SK-N-DZ (cell line): ENCODE data around the gene GUK1.

Experiments used
- DNase-seq: peaks from one replicate; pipeline ENCODE4 v3.0.0-alpha.2; 2015; ENCODE audit warnings: low spot score

Gene GUK1

DNA sequence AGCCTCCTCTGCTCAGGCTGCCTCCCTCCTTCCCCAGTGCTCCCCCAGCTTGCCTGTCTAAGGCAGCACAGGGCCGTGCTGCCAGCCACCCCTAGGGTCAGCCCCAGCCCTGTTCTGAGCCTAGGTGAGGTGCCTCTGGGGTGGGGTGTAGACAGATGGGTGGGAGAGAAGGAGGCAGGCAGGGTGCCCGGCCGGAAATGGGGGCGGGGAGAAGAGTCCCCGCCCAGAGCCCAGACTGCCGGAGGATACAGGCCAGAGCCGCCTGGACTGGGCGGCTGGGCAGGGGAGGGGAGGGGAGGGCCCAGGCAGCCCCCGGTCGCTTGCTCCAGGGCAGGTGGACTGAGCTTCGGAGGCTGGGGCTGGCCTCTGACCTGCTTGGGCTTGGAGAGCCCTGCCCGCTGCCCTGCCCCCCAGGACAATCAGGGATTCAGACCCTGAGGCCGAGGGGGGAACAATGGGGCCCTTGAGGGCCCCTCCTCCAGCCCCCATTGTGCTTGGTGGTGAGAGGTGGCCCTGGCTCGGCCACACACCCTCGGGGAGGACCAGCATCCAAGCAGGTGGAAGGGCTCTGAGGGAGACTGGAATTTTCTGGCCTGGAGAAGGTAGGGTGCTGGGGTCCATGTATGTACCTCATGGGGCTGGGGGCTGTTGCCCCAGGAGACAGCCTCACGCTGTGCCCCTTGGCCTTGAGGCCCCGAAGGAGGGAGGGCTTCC, 9.5 kb downstream of the GUK1 start, which contains the start of gene GJC2:
TSS of gene GJC2 (plus strand) at position 525 of the 714 bp plus-strand sequence. CDS start 7,829 bp downstream, outside the sequence.
- DNase-seq, result peak; percentile 29

DNA sequence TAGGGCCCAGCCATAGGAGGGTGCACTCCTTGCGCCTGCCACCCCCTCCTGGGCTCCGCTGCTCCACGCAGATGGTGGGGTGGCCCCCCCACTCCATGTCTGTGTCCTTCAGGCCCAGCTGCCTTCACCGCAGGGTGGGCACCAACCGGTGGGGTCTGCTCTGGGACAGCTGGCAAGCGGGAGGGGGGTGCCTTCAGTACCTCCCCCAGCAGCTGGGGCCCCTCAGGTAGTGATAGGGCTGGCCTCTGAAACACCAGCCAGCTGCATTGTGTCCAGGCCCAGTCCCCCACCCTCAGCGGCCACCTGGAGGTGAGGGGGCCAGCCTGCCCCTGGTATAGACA, 10.0 kb downstream of the GUK1 start:
- DNase-seq, result no peak

DNA sequence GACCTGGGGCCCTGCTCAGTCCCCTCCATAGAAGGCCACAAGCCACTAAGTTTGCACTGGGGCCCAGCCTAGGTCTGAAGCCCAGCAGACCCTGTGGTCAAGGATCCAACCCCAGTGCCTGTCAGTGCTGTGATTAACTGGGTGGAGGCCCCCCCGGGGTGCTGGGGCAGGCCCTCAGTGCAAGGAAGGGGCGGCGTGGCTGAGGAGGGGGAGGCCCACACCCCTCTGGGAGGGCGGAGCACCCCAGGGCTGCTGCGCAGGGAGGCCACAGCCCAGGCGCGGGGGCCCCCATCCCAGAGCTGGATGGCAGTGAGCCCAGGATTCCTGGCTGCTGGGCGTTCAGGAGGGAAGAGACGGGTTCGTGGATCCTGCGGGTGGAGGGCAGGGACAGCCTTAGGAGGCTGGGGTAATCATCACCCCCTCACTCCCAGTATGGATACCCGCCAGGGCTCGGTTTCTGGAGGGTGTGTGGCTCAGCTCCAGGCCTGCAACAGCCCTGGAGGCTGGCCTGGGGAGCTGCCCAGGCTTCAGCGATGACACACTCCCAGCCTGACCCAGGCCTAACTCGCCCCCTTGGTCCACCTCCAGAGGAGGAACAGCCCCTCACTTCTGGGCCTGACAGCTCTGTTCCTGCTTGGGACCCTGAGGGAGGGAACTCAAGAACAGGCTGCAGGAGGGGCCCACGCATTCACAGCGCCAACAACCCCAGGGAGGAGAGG, 10.5 kb downstream of the GUK1 start:
- DNase-seq, result no peak

DNA sequence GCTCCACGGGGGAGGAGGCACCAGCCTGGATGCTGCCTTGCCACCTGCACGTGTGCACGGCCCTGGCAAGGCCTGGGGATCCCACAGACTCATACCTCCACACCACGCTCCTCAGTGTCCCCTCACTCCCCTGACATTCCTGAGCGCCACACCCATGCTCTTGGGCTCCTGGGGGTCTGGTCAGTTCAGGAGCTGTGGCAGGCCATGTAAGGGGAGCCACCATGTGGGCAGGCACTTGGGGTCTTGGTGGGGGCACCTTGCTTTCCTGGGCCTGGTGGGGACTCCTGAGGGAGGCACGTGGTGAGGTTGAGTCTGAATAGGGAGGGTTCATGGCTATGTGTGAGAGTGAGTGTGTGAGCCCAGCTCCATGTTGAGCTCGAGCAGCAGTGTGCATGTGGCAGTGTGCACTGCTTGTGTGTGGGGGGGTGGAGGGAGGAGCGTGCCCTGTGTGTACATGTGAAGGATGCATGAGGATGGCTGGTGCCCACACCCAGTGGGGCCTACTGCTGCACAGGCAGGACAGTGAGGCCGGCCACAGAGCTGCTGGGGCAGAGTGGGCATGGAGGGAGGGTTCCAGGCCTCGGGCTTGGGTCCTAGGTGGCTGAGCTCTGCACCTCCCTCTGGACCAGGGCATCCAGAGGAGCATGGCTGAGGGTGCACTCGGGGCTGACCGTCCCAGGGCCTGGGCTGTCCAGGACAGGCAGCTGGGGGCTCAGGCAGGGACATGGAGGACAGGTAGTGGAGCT, 11.3 kb downstream of the GUK1 start:
- DNase-seq, result no peak

DNA sequence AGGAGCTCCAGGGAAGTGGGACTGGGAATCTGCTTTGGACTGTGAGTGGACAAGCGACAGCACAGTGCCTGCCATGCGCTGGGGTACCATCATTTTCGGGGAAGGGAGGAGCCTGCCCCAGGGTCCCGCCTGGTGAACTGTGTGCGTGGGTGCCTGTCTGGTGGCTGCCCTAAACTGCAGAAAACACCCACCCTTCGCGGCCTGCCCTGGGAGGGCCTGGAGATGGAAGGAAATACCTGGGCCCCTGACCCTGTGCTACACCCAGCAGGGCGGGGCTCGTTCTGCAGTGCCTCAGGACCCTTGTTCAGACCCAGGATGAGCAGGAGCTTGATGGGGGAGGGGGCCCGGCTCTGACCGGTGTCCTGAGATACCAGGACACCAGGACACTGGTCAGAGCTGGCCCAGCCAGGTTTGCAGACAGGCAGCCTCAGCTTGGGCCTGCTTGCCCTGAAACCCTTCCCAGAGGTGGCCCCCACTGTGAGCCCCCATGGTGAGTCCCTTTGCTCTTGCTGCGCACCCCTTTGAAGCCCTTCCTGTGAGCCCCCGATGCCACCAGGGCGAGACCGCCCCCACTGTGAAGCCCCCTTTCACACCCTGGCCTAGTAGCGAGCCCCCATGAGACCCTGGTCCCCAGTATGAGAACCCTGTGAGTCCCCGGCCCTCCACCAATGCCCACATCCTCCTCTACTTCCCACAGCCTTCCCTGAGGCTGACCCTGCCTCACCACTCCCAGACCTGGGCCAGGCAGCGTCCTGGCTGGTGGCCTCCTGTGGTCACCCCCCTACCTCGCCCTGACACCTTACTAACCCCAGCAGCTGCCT, 12.2 kb downstream of the GUK1 start:
- no peak for DNase-seq

DNA sequence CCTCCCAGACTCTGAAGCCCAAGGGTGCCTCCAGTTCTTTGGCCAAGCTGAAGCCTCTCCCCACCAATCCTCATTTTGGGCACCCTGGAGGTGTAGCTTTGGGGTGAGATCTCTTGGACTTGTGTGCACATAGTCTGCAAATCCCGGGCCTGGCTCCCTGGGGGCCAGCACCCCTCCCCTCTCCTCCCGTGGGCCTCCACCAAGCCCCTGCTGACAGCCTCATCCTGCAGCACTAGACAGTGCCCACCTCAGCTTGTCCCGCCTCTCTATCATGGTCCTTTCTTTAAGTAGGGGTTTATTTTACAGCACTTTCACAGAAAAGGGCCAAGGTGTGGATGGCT, 12.8 kb downstream of the GUK1 start:
- no peak for DNase-seq

DNA sequence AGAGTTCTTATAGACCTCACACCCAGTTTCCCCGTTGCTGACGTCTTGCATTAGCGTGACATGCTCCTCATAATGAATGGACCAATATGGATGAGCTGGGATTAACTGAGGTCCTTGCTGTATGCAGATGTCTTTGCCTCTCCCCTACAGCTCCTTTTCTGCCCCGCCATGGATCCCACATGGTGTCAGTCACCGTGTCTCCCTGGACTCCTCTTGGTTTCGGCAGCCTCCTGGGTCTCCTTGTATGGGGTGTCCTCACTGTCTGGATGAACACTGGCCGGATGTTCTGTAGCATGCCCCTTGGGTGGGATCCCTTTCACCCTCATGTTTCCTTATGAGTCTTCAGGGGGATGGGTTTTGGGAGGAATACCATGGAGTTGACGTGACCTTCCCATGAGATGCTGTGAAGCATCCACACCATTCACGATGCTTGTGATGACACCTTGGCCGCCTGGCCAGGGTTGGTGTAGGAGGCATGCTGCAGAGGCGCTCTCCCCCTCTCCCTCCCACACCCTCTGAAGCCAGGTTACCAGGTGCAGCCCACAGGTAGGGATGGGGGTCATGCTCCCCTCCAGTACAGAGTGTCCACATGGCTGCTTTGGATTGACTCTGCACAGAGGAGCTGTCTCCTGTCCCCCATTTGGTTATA, 14.1 kb downstream of the GUK1 start:
- DNase-seq, result no peak

DNA sequence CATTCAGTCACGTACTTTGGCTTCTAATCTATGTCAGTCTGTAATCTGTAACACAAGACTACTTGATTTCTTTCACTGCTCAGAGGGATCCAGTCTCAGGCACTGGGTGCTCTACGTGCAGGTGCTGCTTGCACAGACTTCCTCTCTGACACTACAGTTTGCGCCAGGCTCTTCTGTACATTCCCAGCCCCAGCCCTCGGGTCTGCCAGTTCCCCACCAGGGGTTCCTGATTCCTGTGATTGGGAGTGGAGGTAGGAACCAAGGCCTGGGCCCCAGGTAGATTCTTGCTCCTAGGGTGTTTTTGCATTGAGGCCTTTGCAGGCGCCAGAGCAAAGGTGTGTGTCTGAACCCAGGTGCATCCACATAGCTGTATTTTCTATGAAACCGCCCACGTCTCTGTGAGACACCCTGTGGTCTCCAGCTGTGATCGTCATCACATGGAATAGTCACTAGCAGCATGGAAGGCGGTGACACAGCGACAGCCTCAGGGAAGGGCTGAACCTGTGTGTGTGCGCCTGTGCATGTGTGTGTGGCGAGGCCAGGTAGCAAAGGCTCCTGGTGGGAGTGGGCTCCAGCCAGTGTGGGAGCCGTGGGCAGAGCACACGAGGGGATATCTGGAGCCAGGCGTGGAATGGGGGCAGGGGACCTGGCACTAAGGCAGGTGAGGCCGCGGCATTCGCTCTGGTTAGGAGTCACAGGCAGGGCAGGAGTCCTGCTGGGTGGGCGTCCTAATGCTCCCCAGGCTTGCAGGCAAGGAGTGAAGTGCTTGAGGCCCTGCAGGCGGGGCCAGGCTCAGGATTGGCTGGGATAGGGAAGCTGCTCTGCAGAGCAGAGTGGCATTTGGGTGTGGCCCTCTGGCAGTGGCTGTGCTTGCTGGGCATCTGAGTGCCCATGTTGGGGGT, 14.8 kb downstream of the GUK1 start:
- no peak for DNase-seq

DNA sequence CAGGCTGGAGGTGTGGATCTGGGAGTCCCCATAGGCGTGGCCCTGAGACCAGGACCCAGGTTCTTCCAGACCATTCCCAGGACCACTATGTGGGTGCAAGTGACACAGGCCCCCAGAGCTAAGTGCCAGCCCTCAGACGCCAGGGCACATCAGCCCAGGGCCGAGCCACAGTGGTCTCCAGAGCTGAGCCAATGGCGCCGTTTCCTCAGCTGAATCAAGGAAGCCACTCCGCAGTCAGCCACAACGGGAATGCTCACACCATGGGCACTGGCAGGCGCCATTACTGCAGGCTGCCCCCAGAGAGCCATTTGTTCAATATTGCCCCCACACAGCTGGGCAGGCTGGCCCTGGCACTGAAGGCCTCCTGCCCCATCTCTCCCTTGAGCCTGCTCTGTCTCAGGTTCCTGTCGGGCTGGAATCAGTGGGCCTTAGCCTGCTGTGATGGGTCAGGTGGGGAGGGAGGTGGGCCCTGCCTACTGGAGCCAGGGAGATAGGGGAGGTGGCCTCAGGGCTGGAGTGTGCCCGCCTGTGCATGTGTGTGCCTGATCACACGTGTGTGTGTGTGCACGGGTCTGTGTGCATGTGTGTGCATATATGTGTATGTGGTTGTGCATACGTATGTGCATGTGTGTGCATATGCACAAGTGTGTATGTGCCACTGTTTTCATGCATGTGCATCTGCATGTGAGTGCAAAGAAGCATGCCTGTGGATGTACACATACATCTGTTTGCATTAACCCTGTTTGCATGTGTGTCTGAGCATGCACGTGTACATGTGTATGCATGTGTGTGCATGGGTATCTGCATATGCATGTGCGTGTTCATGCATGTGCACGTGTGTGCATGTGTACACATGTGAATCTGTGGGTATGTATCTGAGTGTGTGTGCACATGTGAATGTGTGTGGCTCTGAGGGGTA, 15.8 kb downstream of the GUK1 start:
- no peak for DNase-seq

DNA sequence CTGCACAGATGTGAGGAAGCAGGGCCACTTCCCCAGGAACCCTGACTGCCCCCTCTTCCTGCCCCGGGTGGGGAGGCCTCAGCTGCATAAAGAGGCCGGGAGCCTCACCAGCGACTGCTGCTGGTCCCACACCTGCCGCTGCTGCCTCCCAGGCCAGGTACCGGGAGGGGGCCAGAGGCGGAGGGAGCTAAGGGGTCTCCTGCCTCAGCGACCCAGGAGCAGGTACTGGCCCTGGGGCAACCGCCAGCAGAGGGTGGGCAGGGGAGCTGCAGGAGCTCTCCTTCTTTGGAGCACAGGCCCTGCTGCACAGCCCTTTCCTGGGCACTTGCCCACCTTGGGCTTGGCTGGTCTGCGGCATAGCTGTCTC, 16.4 kb downstream of the GUK1 start:
- no peak for DNase-seq

DNA sequence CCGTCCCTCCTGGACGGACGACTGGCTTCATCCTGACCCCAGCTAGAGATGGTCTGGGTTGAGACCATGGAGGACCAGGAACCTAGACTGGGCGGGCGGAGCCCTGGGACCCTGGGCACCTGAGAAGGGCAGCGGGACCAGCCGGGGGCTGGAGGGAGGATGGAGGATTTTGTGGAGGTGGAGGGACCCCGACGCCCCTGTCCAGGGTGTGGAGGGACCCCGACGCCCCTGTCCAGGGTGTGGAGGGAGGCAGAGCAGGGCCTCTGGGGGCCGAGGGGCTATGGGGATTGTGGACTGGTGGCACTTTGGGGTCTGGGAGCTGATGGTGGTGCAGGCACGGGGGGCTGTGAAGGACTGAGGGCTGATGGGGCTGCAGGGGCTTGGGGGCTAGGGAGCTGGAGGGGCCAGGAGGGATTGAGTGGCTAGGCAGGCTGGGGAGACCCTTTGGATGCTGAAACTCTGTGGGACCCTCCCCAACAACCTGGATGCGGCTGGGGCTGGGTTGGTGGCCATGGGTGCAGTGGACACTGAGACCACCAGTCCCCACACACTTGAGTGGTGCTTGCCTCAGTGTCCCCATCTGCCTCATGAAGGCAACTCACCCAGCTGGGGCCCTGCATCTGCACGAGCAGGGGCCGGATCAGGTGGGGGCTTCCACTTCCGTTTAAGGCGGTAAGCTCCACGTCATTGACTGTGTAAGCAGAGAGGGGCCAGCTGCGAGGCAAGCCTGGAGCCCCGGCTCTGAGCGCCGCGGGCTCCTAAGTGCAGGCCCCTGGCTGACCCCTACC, 17.1 kb downstream of the GUK1 start:
- no peak for DNase-seq

DNA sequence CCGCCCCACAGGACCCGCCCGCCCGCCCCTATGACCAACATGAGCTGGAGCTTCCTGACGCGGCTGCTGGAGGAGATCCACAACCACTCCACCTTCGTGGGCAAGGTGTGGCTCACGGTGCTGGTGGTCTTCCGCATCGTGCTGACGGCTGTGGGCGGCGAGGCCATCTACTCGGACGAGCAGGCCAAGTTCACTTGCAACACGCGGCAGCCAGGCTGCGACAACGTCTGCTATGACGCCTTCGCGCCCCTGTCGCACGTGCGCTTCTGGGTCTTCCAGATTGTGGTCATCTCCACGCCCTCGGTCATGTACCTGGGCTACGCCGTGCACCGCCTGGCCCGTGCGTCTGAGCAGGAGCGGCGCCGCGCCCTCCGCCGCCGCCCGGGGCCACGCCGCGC, 17.6 kb downstream of the GUK1 start:
- no peak for DNase-seq

DNA sequence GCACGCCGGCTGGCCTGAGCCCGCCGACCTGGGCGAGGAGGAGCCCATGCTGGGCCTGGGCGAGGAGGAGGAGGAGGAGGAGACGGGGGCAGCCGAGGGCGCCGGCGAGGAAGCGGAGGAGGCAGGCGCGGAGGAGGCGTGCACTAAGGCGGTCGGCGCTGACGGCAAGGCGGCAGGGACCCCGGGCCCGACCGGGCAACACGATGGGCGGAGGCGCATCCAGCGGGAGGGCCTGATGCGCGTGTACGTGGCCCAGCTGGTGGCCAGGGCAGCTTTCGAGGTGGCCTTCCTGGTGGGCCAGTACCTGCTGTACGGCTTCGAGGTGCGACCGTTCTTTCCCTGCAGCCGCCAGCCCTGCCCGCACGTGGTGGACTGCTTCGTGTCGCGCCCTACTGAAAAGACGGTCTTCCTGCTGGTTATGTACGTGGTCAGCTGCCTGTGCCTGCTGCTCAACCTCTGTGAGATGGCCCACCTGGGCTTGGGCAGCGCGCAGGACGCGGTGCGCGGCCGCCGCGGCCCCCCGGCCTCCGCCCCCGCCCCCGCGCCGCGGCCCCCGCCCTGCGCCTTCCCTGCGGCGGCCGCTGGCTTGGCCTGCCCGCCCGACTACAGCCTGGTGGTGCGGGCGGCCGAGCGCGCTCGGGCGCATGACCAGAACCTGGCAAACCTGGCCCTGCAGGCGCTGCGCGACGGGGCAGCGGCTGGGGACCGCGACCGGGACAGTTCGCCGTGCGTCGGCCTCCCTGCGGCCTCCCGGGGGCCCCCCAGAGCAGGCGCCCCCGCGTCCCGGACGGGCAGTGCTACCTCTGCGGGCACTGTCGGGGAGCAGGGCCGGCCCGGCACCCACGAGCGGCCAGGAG, 18.3 kb downstream of the GUK1 start:
- DNase-seq, result no peak

DNA sequence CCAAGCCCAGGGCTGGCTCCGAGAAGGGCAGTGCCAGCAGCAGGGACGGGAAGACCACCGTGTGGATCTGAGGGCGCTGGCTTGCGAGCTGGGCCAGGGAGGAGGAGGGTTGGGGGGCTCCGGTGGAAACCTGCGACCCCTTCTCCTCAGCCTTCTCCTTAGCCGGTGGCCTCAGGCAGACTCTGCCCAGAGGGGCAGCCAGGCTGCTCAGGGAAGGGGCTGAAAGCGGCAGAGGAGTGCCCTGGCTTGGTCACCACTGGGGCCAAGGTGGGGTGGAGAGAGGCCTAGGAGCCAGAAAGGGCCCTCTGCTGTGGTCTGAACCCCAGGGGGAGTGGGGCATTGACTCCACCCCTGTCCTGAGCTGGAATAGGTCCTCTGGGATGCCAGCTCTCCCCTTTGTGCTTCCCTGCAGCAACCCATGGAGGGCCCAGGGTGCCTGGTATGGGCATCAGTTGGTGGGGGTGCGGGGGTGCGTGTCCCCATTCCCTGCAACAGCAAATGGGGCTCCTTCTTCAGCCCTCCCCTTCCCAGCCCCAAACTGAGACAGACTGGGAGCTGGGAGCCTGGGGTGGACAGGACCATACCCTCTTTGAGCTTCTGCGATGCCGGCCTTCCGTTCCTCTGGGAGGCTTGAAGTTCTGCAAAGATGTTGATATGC, 19.1 kb downstream of the GUK1 start:
- no peak for DNase-seq

DNA sequence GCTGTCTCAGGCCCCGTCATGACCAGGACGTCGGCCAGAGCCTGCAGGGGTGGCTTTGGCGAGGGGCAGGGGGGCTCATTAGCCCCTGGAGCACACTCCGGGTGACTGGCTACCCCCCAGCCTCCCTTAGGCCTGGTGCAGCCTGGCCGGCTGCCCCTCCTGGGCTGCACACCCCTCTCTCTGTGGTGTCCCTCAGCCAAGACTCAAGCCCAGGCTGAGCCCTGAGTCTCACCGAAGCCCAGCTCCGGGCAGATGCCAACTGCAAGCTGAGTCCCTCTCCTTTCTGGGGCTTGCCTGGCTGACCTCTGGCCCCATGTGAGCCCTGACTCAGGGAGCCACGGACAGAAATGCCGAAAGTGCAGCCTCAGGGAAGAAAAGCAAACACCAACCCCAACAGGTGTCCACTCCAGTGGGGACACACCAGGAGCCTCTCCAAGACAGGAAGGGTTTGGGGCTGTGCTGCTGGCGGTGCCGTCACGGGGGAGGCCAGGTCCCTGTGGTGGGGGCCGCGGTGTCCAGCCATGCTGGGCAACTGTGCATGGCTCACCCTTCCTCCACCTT, 20.2 kb downstream of the GUK1 start:
- DNase-seq, result no peak

DNA sequence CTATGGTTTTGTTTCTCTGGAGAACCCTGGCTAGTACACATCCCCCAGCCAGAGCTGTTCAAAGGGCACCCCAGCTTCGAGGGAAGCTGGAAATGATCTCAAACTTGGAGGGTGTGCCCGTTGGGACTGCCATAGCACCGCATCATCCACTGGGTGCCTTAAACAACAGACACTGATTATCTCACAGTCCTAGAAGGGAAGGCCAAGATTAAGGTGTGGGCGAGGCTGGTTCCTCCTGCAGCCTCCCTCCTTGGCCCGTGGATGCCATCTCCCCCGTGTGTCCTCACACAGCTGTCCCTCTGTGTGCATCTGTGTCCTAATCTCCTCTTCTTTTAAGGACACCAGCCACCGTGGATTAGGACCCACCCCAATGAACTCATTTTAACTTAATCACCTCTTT, 21.3 kb downstream of the GUK1 start:
- DNase-seq, result no peak

DNA sequence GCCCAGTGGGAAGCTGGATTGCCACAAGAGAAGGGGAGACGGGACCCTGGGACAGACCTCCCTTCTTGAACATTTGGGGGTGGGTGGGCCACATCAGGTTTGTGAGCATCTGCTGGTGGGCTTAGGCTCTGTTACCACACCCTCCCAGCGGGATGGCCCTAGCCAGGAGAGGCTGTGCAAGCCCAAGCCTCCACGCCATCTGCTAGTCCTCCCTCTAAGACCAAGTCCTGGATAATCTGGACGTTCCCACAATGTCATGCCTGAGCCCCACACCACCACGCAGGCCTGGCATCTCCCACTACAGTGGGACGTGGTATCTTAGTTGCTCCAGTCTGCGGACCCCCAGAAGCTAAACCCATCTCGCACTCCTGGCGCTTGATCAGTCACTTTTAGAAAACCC, 21.8 kb downstream of the GUK1 start:
- DNase-seq, result no peak
